Right lobe of liver (tissue), 6 donors: Measurements from ENCODE around the gene PNLIP. TPM values are rescaled to one million over a fixed set of nuclear protein-coding genes. Genes with fewer than 3 reads are reported as not detected.

Experiments
- ATAC-seq, 4 donors: fragments of 200-7000 bp; cut with Tn5 transposase; one replicate each; pipeline ENCODE4 v1.9.1; 2020; ENCODE audit warnings: mild to moderate bottlenecking in 4 of 4, moderate library complexity in 4 of 4
- DNase-seq, 3 donors: peaks; one replicate each; pipeline ENCODE4 v3.0.0-alpha.2; 2020
- H3K27ac ChIP-seq, 3 donors: fragments of 200-600 bp; one replicate each; pipeline ENCODE4 v1.8.0; 2022
- H3K27me3 ChIP-seq, 2 donors: fragments of 200-600 bp; one replicate each; pipeline ENCODE4 v1.8.0; 2022
- H3K36me3 ChIP-seq, 4 donors: fragments of 200-600 bp; sonication (generic) in 1 of 4; one replicate each; pipeline versions ENCODE4 v1.5.1 to v1.8.0; 2017 to 2022; ENCODE audit warnings: control low read depth in 1 of 4
- H3K4me1 ChIP-seq, 4 donors: fragments of 200-600 bp; sonication (generic) in 1 of 4; one replicate each; pipeline versions ENCODE4 v1.5.1 to v1.8.0; 2017 to 2022; ENCODE audit warnings: control low read depth in 1 of 4
- H3K4me3 ChIP-seq, 3 donors: fragments of 200-600 bp; one replicate each; pipeline ENCODE4 v1.8.0; 2022
- H3K9me3 ChIP-seq, 4 donors: fragments of 200-600 bp; sonication (generic) in 1 of 4; one replicate each; pipeline versions ENCODE4 v1.5.1 to v1.8.0; 2017 to 2022; ENCODE audit warnings: control low read depth in 1 of 4
- CTCF ChIP-seq, 4 donors: fragments of 200-600 bp in 3 of 4; fragments of 450-650 bp in 1 of 4; IDR thresholded peaks; one replicate each; pipeline versions ENCODE4 v1.5.1 to v1.8.0; 2016 to 2022; ENCODE audit warnings: antibody characterized with exemption in 4 of 4, mild to moderate bottlenecking in 2 of 4
- POLR2A ChIP-seq: fragments of 450-650 bp; IDR thresholded peaks from one replicate; pipeline ENCODE4 v1.6.1; 2017; ENCODE audit warnings: antibody characterized with exemption, mild to moderate bottlenecking
- WGBS: methylation state at CpG from one replicate; pipeline ENCODE4 v1.1.6; 2018; ENCODE audit warnings: low coverage, low lambda C conversion rate; ENCODE audit not compliant: insufficient coverage; ENCODE audit errors: missing lambda C conversion rate; 5-methylcytosine and 5-hydroxymethylcytosine counted together
- intact Hi-C, 2 donors: fragments of 100-400 bp; cut with DNase I; formaldehyde crosslinking; loops; one replicate each; pipeline versions ENCODE4 v1.11.2 to v1.14.1; 2022
- total RNA-seq, 6 experiments: library from RNA; depleted of rRNA in 2 of 6; stranded (reverse); fragments of >200 nt in 2 of 6; fragmentation: NEBNext Ultra II Directional in 3 of 6; extraction: Animal tissue kit (Norgen Biotek cat#: 25700) in 3 of 6; gene quantifications; one replicate each; pipeline versions ENCODE4 v1.1.0 to v1.2.4, GENCODE V29; 2016 to 2023
- donor health status: DM: no; HTN: yes; CAD: no.
- donor health status: DM: no; HTN: no; CAD: no.
- donor health status: DM: no; HTN: no; CAD: no.
- donor health status: DM: no; HTN: yes; CAD: no.
- donor health status: DM: no; HTN: yes; CAD: no.

Gene PNLIP
- total RNA-seq, 6 experiments from 2014 or later = not detected

GRCh38 chr10:116536810-116537209, 8.9 kb upstream of the PNLIP start:
- ATAC-seq (no peak), DNase-seq (no peak)
- H3K9me3 ChIP-seq = no peaks in the 10 kb centered on the region
- no peaks in the 10 kb centered on the region for H3K4me1 ChIP-seq
- WGBS = 81% methylated on average over 2 of the region's 2 CpGs
- no peak overlapping the region for H3K27ac ChIP-seq
- no peak overlapping the region for H3K4me3 ChIP-seq
- TF ChIP-seq CTCF (IDR thresholded peaks at IDR 0.05) = no peak
- no peak for TF ChIP-seq POLR2A
- H3K27me3 ChIP-seq = no peaks in the 10 kb centered on the region
- H3K36me3 ChIP-seq = no peaks in the 10 kb centered on the region
- intact Hi-C loops = no loop called here

GRCh38 chr10:116538456-116538855, 7.3 kb upstream of the PNLIP start:
- Histone ChIP-seq H3K36me3 (no peaks in the 10 kb centered on the region), H3K27me3 (no peaks in the 10 kb centered on the region), H3K4me1 (no peaks in the 10 kb centered on the region), H3K9me3 (no peaks in the 10 kb centered on the region), H3K27ac (no peak overlapping the region), H3K4me3 (no peak overlapping the region)
- DNase-seq (no peak), ATAC-seq (no peak)
- TF ChIP-seq CTCF (IDR thresholded peaks at IDR 0.05) (no peak), POLR2A (no peak)
- intact Hi-C loops = no loop called here

- intact Hi-C loops = no loop called here
- H3K36me3 ChIP-seq = no peaks in the 10 kb centered on the region
- no peak for ATAC-seq
- H3K27ac ChIP-seq = no peak overlapping the region
- no peaks in the 10 kb centered on the region for H3K27me3 ChIP-seq
- H3K4me1 ChIP-seq = no peaks in the 10 kb centered on the region
- no peak for TF ChIP-seq CTCF (IDR thresholded peaks at IDR 0.05)
- TF ChIP-seq POLR2A = no peak
- no peaks in the 10 kb centered on the region for H3K9me3 ChIP-seq
- no peak overlapping the region for H3K4me3 ChIP-seq
- no peak for DNase-seq
These were observed 6.7 kb upstream of the PNLIP start for GRCh38 chr10:116538992-116539391.

GRCh38 chr10:116540814-116541213, 4.9 kb upstream of the PNLIP start:
- TF ChIP-seq CTCF (IDR thresholded peaks at IDR 0.05) (no peak), POLR2A (no peak)
- DNase-seq (no peak), ATAC-seq (no peak)
- intact Hi-C loops = no loop called here
- H3K4me3 ChIP-seq = no peak overlapping the region
- no peaks in the 10 kb centered on the region for H3K27me3 ChIP-seq
- H3K27ac ChIP-seq = no peak overlapping the region
- no peaks in the 10 kb centered on the region for H3K9me3 ChIP-seq
- no peaks in the 10 kb centered on the region for H3K4me1 ChIP-seq
- WGBS = 63% methylated on average over 2 of the region's 2 CpGs
- no peaks in the 10 kb centered on the region for H3K36me3 ChIP-seq

- ATAC-seq (no peak), DNase-seq (no peak)
- Histone ChIP-seq H3K9me3 (no peaks in the 10 kb centered on the region), H3K27me3 (no peaks in the 10 kb centered on the region), H3K4me3 (no peak overlapping the region), H3K27ac (no peak overlapping the region), H3K4me1 (no peaks in the 10 kb centered on the region), H3K36me3 (no peaks in the 10 kb centered on the region)
- intact Hi-C loops = no loop called here
- TF ChIP-seq POLR2A (no peak), CTCF (IDR thresholded peaks at IDR 0.05) (no peak)
These were observed 3.6 kb upstream of the PNLIP start for GRCh38 chr10:116542007-116542677.
